Measurements from ENCODE around the gene PTPRG. TPM values are rescaled to one million over a fixed set of nuclear protein-coding genes. Genes with fewer than 3 reads are reported as not detected.

PTPRG gene
- polyA plus RNA-seq, 1 donor (not counting 4 experiments of a cell fraction or from before 2014, with no cell fraction given), result 12.1 TPM

- Histone ChIP-seq H3K27ac (ENCODE audit: control insufficient read depth, insufficient read depth, low read length) (no peak overlapping the region), H3K9ac (ENCODE audit: control insufficient read depth, extremely low read depth, insufficient read depth, low read length) (no peak overlapping the region), H3K36me3 (ENCODE audit: control insufficient read depth in 2 of 2, extremely low read depth in 1 of 2, insufficient read depth in 2 of 2, low read length in 2 of 2) (no peaks in the 10 kb centered on the region), H3K4me1 (ENCODE audit: control insufficient read depth, extremely low read depth, insufficient read depth, low read length) (no peaks in the 10 kb centered on the region), H4K20me1 (ENCODE audit: control insufficient read depth, extremely low read depth, insufficient read depth, low read length) (no peaks in the 10 kb centered on the region), H2AFZ (ENCODE audit: control insufficient read depth, low read length) (no peak overlapping the region), H3K4me3 (ENCODE audit: control insufficient read depth in 2 of 3, extremely low read depth in 1 of 3, insufficient read depth in 2 of 3, low read depth in 1 of 3, low read length in 3 of 3) (no peak overlapping the region), H3K9me3 (ENCODE audit: control insufficient read depth, low read depth, low read length) (no peaks in the 10 kb centered on the region), H3K79me2 (ENCODE audit: control insufficient read depth, insufficient read depth, low read length) (no peaks in the 10 kb centered on the region), H3K4me2 (ENCODE audit: control insufficient read depth, extremely low read depth, insufficient read depth, low read depth, low read length) (no peak overlapping the region), H3K9me1 (ENCODE audit: control insufficient read depth, extremely low read depth, insufficient read depth, low read length) (no peaks in the 10 kb centered on the region), H3K27me3 (ENCODE audit: control insufficient read depth, extremely low read depth, insufficient read depth, low read length) (no peaks in the 10 kb centered on the region)
- TF ChIP-seq EZH2 (IDR thresholded peaks at IDR 0.05; ENCODE audit: low read length) (no peak), CTCF (optimal IDR thresholded peaks at IDR 0.05 in 1 of 3, IDR thresholded peaks at IDR 0.05 in 1 of 3, conservative IDR thresholded peaks at IDR 0.05 in 1 of 3; ENCODE audit: extremely low read depth in 1 of 3, insufficient read depth in 2 of 3, low read length in 3 of 3) (no peak)
- dilution Hi-C loops (cut with MboI; ENCODE audit: extremely low pct_ligation_motif_present, low sequenced_read_pairs), result no loop called here
- FAIRE-seq (no peak), DNase-seq (ENCODE audit: low read depth, low spot score) (no peak)
Measured at GRCh38 chr3:61541694-61542093, 19.7 kb upstream of the PTPRG start.

- dilution Hi-C loops (cut with MboI; ENCODE audit: extremely low pct_ligation_motif_present, low sequenced_read_pairs), result no loop called here
Measured at GRCh38 chr3:61545716-61546115, 15.7 kb upstream of the PTPRG start.

More at GRCh38 chr3:61545716-61546115, 15.7 kb upstream of the PTPRG start:
- no peaks in the 10 kb centered on the region for H3K27me3 ChIP-seq (ENCODE audit: control insufficient read depth, extremely low read depth, insufficient read depth, low read length)
- no peaks in the 10 kb centered on the region for H3K4me1 ChIP-seq (ENCODE audit: control insufficient read depth, extremely low read depth, insufficient read depth, low read length)
- TF ChIP-seq EZH2 (IDR thresholded peaks at IDR 0.05; ENCODE audit: low read length), result no peak
- TF ChIP-seq CTCF (optimal IDR thresholded peaks at IDR 0.05 in 1 of 3, IDR thresholded peaks at IDR 0.05 in 1 of 3, conservative IDR thresholded peaks at IDR 0.05 in 1 of 3; ENCODE audit: extremely low read depth in 1 of 3, insufficient read depth in 2 of 3, low read length in 3 of 3), result no peak
- no peaks in the 10 kb centered on the region for H3K9me3 ChIP-seq (ENCODE audit: control insufficient read depth, low read depth, low read length)
- no peak overlapping the region for H3K4me3 ChIP-seq (ENCODE audit: control insufficient read depth in 2 of 3, extremely low read depth in 1 of 3, insufficient read depth in 2 of 3, low read depth in 1 of 3, low read length in 3 of 3)
- no peak overlapping the region for H3K27ac ChIP-seq (ENCODE audit: control insufficient read depth, insufficient read depth, low read length)
- DNase-seq (ENCODE audit: low read depth, low spot score), result no peak
- H3K79me2 ChIP-seq (ENCODE audit: control insufficient read depth, insufficient read depth, low read length), result no peaks in the 10 kb centered on the region
- H3K9me1 ChIP-seq (ENCODE audit: control insufficient read depth, extremely low read depth, insufficient read depth, low read length), result no peaks in the 10 kb centered on the region
- no peaks in the 10 kb centered on the region for H4K20me1 ChIP-seq (ENCODE audit: control insufficient read depth, extremely low read depth, insufficient read depth, low read length)
- no peak overlapping the region for H2AFZ ChIP-seq (ENCODE audit: control insufficient read depth, low read length)
- no peak for FAIRE-seq
- no peaks in the 10 kb centered on the region for H3K36me3 ChIP-seq (ENCODE audit: control insufficient read depth in 2 of 2, extremely low read depth in 1 of 2, insufficient read depth in 2 of 2, low read length in 2 of 2)
- H3K9ac ChIP-seq (ENCODE audit: control insufficient read depth, extremely low read depth, insufficient read depth, low read length), result no peak overlapping the region
- no peak overlapping the region for H3K4me2 ChIP-seq (ENCODE audit: control insufficient read depth, extremely low read depth, insufficient read depth, low read depth, low read length)

Data from keratinocyte (primary cell).